ENCODE data around the gene GRM2. TPM values are rescaled to one million over a fixed set of nuclear protein-coding genes. Genes with fewer than 3 reads are reported as not detected.

Gene GRM2
- total RNA-seq, 1 donor: not detected

GRCh38 chr3:51670053-51670822, 36.6 kb upstream of the GRM2 start:
- no peak for TF ChIP-seq CTCF (IDR thresholded peaks at IDR 0.05; ENCODE audit: insufficient read depth, low read depth, low read length)
- peak overlapping the region; percentile 91 for H3K4me3 ChIP-seq (ENCODE audit: low read depth, low read length)
- peak; percentile 4 for DNase-seq (ENCODE audit: low read depth)

GRCh38 chr3:51670823-51671733, 35.8 kb upstream of the GRM2 start, which contains the start of gene TEX264:
Gene TEX264 (plus strand): TSS chr3:51671252. CDS start chr3:51674305, 3,053 bp downstream.
- peak; percentile 81 for DNase-seq (ENCODE audit: low read depth)
- no peak for TF ChIP-seq CTCF (IDR thresholded peaks at IDR 0.05; ENCODE audit: insufficient read depth, low read depth, low read length)
- H3K4me3 ChIP-seq (ENCODE audit: low read depth, low read length): peak within 1 kb of the TSS; percentile 91

- peak; percentile 58 for DNase-seq (ENCODE audit: low read depth)
- peak overlapping the region; percentile 91 for H3K4me3 ChIP-seq (ENCODE audit: low read depth, low read length)
- no peak for TF ChIP-seq CTCF (IDR thresholded peaks at IDR 0.05; ENCODE audit: insufficient read depth, low read depth, low read length)
These were observed 35.0 kb upstream of the GRM2 start for GRCh38 chr3:51671734-51672475.

DNA sequence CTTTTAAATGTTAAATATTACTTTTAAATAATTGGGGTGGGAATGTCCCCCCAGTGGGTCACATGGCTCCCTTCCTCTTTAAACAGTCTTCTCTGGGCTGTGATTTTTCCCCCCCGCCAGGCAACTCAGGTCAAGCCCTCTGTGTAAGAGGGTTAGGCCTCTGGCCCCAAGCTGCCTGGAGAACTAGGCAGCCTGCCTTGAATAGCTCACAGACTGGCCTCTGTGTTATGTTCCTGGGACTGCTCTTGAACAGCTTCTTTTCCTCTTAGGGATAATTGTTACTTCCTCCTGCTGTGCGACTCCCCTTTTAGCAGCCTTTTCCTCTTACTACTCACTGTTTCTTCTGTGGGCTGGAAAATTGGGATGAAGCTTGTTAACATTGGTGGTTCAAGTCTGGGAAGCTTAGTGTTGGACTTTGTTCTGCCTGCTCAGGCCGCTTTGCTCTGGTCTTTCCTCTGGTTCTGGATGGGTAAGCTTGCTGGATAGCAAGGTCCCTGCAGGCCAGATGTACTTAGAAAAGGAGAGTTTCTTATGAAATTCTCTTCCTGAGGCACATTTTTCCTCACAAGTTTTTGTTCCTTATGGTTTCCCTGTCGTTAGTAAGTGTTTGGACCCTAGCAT, 33.6 kb upstream of the GRM2 start:
- no peak overlapping the region for H3K4me3 ChIP-seq (ENCODE audit: low read depth, low read length)
- no peak for TF ChIP-seq CTCF (IDR thresholded peaks at IDR 0.05; ENCODE audit: insufficient read depth, low read depth, low read length)
- DNase-seq (ENCODE audit: low read depth): no peak

GRCh38 chr3:51673802-51674654, 32.8 kb upstream of the GRM2 start:
- no peak for DNase-seq (ENCODE audit: low read depth)
- no peak overlapping the region for H3K4me3 ChIP-seq (ENCODE audit: low read depth, low read length)
- no peak for TF ChIP-seq CTCF (IDR thresholded peaks at IDR 0.05; ENCODE audit: insufficient read depth, low read depth, low read length)

Data from fibroblast of villous mesenchyme (primary cell).